ENCODE measurements around the gene TSC22D2. TPM values are rescaled to one million over a fixed set of nuclear protein-coding genes. Genes with fewer than 3 reads are reported as not detected.

The TSC22D2 gene
- total and polyA plus RNA-seq, 2 experiments from 2014 or later, result 22.6 to 25.6 TPM

- Histone ChIP-seq H3K4me1 (ENCODE audit: low read depth) (no peaks in the 10 kb centered on the region), H3K27me3 (no peaks in the 10 kb centered on the region), H3K27ac (no peak overlapping the region), H3K9me3 (ENCODE audit: low read depth) (no peaks in the 10 kb centered on the region), H3K36me3 (no peaks in the 10 kb centered on the region), H3K4me3 (no peak overlapping the region)
- TF ChIP-seq CTCF (IDR thresholded peaks at IDR 0.05; ENCODE audit: low read depth, low read length), result no peak
- DNase-seq (ENCODE audit: low read depth in 1 of 2, low spot score in 1 of 2), result no peak
Measured at GRCh38 chr3:150372320-150372719, 35.8 kb upstream of the TSC22D2 start.

- H3K4me3 ChIP-seq, result no peak overlapping the region
- H3K27me3 ChIP-seq, result no peaks in the 10 kb centered on the region
- H3K4me1 ChIP-seq (ENCODE audit: low read depth), result no peaks in the 10 kb centered on the region
- H3K27ac ChIP-seq, result no peak overlapping the region
- DNase-seq (ENCODE audit: low read depth in 1 of 2, low spot score in 1 of 2), result no peak
- peak; percentile 30 for TF ChIP-seq CTCF (IDR thresholded peaks at IDR 0.05; ENCODE audit: low read depth, low read length)
- no peaks in the 10 kb centered on the region for H3K36me3 ChIP-seq
- H3K9me3 ChIP-seq (ENCODE audit: low read depth), result no peaks in the 10 kb centered on the region
Measured at GRCh38 chr3:150372722-150373121, 35.4 kb upstream of the TSC22D2 start.

DNA sequence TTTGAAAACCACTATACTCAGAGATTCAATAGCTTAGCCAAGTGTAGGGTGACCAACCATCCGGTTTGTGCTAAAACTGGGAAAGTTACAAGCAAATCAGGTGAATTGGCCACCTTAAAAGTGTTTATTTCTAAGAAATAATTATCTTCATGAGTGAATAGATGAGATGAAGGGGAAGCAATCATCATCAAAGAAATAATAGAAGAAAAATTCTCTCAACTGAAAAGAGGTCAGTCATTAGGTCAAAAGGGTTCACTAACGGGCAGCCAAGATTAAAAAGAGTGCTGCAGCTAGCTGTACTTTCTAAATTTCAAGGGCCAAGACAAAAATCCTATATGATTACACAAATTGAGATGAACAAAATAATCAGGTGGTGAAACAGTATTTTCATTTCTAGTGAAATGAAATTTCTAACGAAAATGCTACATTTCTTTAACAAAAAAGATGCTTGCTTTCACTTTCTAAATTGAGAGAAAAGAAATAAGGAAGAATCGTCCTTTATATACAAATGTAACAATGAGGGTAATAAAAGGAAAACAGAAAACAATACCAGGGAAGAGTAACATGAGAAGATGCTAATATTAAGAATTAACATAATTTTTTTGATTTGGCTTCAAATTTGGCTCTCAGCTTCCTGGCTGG lies 34.7 kb upstream of the TSC22D2 start:
- DNase-seq (ENCODE audit: low read depth in 1 of 2, low spot score in 1 of 2), result no peak
- Histone ChIP-seq H3K9me3 (ENCODE audit: low read depth) (no peaks in the 10 kb centered on the region), H3K27me3 (no peaks in the 10 kb centered on the region), H3K36me3 (no peaks in the 10 kb centered on the region), H3K4me1 (ENCODE audit: low read depth) (no peaks in the 10 kb centered on the region), H3K4me3 (no peak overlapping the region), H3K27ac (no peak overlapping the region)
- no peak for TF ChIP-seq CTCF (IDR thresholded peaks at IDR 0.05; ENCODE audit: low read depth, low read length)

DNA sequence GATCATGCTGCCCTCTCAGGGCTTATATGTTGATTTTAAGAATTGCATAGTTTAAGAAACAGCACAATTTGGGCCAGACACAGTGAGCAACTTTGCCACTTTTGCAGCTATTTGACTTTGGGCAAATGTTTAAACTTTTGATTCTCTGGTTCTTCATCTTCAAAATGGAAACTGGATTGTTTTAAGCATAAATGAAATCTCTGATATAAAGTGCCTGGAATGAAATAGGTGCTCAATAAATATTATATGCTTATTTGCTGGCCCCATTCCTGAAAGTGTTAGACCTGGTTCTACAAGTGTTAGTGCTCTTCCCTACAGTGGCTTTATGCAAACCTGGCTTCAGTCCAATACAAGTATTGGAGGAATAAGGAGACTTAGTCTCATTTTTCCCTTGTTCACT lies 33.1 kb upstream of the TSC22D2 start:
- TF ChIP-seq CTCF (IDR thresholded peaks at IDR 0.05; ENCODE audit: low read depth, low read length), result no peak
- no peak overlapping the region for H3K27ac ChIP-seq
- H3K27me3 ChIP-seq, result no peaks in the 10 kb centered on the region
- no peak overlapping the region for H3K4me3 ChIP-seq
- H3K9me3 ChIP-seq (ENCODE audit: low read depth), result no peaks in the 10 kb centered on the region
- H3K36me3 ChIP-seq, result no peaks in the 10 kb centered on the region
- no peak for DNase-seq (ENCODE audit: low read depth in 1 of 2, low spot score in 1 of 2)
- H3K4me1 ChIP-seq (ENCODE audit: low read depth), result no peaks in the 10 kb centered on the region

- no peaks in the 10 kb centered on the region for H3K4me1 ChIP-seq (ENCODE audit: low read depth)
- no peaks in the 10 kb centered on the region for H3K27me3 ChIP-seq
- no peak overlapping the region for H3K27ac ChIP-seq
- no peak for TF ChIP-seq CTCF (IDR thresholded peaks at IDR 0.05; ENCODE audit: low read depth, low read length)
- no peaks in the 10 kb centered on the region for H3K9me3 ChIP-seq (ENCODE audit: low read depth)
- H3K36me3 ChIP-seq, result no peaks in the 10 kb centered on the region
- DNase-seq (ENCODE audit: low read depth in 1 of 2, low spot score in 1 of 2), result peak; percentile 13 to 80
- H3K4me3 ChIP-seq, result no peak overlapping the region
Measured at GRCh38 chr3:150376001-150376848, 31.9 kb upstream of the TSC22D2 start.
